ENCODE data around the gene COL27A1.

Gene COL27A1

GRCh38 chr9:114314256-114314867, 159.0 kb downstream of the COL27A1 start:
- DNase-seq (ENCODE audit: extremely low read depth, low read depth) = no peak
- no peak overlapping the region for H3K4me3 ChIP-seq (replicated peaks; ENCODE audit: low read depth, low read length)
- TF ChIP-seq, protein P1, sequence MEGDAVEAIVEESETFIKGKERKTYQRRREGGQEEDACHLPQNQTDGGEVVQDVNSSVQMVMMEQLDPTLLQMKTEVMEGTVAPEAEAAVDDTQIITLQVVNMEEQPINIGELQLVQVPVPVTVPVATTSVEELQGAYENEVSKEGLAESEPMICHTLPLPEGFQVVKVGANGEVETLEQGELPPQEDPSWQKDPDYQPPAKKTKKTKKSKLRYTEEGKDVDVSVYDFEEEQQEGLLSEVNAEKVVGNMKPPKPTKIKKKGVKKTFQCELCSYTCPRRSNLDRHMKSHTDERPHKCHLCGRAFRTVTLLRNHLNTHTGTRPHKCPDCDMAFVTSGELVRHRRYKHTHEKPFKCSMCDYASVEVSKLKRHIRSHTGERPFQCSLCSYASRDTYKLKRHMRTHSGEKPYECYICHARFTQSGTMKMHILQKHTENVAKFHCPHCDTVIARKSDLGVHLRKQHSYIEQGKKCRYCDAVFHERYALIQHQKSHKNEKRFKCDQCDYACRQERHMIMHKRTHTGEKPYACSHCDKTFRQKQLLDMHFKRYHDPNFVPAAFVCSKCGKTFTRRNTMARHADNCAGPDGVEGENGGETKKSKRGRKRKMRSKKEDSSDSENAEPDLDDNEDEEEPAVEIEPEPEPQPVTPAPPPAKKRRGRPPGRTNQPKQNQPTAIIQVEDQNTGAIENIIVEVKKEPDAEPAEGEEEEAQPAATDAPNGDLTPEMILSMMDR (IDR thresholded peaks at IDR 0.05; ENCODE audit: low read depth, low read length, missing control alignments) = no peak

DNA sequence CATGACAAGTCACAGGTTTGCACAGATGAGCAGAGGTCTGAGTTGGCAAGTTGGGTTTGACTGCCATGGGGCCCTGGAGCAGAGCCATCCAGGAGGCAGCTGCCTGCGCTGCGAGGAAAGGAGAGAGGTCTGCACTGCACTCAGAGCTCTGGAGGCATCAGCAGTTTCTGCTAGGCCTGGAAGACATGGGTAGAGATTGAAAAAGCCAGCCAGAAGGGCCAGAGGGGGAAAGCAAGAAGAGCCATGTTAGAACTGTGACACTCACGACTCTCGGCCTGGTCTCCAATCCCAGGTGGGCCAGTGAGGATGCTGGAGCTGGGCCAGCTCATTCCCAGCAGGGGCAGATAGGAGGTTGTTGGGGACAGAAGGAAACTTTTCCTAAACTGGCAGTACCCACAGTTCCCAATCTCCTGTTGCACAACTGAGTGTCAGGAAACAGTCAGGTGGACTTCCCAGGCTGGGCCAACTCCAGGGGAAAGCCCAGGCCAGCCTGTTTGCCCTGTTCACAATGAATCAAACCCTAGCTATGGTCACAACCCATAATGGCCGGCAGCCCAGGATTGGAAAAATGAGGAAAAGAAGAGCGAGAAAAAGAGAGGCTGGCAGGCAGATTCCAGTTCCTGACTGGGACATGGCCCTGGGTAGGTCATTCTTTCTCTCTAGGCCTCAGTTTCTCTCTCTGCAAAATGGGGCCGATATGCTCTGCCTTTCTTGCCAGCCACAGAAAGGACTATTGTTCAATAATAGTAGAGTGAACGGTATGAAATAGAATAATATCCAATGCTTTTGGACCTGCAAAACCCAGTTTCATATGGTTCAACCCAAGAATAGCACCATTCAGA, 159.8 kb downstream of the COL27A1 start:
- no peak overlapping the region for H3K4me3 ChIP-seq (replicated peaks; ENCODE audit: low read depth, low read length)
- TF ChIP-seq, protein P1 (IDR thresholded peaks at IDR 0.05; ENCODE audit: low read depth, low read length, missing control alignments) = no peak
- DNase-seq (ENCODE audit: extremely low read depth, low read depth) = no peak

DNA sequence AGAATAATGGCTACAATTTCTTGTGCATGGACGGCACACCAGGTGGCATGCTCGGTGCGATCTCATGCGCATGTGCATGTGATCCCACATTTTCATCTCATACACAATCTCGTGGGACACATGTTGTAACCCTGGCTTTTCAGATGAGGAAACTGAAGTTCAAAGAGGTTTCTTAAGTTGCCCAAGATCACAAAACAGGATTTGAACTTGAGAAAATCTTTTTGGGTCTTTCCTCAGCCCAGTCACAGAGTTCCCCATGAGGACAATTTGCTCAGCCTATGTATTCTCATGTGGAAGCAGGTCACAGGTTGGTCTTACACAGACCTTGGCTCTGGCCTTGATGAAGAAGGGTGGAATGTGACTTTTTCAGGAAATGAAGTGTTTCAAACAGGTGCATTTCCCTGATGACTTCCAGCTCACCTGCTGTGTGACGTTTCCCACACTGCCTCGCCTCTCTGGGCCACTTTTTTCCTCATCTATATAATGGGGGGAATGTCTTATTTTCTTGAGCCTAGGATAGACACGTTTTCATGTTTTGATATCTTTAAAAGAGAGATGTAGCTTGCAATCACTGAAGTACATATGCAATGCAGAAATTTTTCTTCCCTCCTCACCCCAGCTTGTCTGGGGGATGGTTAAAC, 160.5 kb downstream of the COL27A1 start:
- H3K4me3 ChIP-seq (replicated peaks; ENCODE audit: low read depth, low read length) = no peak overlapping the region
- DNase-seq (ENCODE audit: extremely low read depth, low read depth) = no peak
- TF ChIP-seq, protein P1 (IDR thresholded peaks at IDR 0.05; ENCODE audit: low read depth, low read length, missing control alignments) = no peak

DNA sequence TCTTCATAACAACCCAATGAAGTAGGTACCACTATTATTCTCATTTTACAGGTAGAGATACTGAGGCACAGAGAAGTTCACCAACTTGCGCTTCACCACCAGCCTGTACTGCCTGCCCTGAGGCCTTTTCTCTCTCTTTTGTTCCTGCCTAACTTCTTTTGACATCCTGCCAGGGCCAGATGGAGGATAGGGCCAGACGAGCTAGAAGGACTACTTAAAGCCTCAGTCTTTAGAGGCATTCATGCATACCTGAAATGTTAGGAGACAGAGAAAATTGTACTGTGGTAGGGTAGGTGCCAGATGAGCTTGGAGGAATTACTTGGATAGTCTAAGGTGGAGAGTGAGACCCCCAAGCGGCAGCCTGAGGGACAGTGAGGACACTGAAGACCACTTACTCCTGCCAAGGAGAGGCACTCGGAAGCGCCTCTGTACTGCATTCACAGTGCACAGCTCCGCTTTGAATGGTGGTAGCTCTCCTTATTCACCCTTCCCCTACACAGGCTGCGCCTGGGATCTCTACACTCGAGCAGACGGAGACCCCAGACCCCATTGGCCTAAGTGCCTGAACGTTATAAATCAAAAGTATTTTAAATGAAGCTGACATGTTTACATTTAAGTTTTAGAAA, 161.4 kb downstream of the COL27A1 start:
- no peak overlapping the region for H3K4me3 ChIP-seq (replicated peaks; ENCODE audit: low read depth, low read length)
- TF ChIP-seq, protein P1 (IDR thresholded peaks at IDR 0.05; ENCODE audit: low read depth, low read length, missing control alignments) = no peak
- DNase-seq (ENCODE audit: extremely low read depth, low read depth) = no peak

DNA sequence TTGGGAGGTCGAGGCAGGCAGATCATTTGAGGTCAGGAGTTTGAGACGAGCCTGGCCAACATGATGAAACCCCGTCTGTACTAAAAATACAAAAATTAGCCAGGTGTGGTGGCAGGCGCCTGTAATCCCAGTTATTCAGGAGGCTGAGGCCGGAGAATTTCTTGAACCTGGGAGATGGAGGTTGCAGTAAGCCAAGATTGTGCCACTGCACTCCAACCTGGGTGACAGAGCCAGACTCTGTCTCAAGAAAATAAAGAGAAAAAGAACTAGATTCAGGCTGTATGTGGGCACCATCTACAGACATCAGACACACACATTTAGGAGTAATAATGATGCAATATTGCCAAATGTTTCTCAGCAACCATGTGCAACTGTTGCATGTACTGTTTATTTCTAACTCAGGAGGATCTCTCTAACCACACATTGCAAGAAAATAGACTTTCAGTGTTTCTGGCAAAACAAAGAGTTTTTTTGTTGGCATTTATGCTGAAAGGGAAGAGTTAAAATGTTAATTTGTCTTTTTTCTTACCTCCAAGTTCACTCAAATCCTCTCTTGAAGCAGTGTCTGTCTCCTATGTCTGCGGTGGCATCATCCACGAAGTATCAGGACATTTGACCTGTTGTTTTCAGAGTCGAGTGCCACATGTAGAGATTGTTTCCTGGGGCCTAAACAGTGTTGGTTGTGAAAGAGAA, 162.5 kb downstream of the COL27A1 start:
- TF ChIP-seq, protein P1 (IDR thresholded peaks at IDR 0.05; ENCODE audit: low read depth, low read length, missing control alignments) = no peak
- no peak for DNase-seq (ENCODE audit: extremely low read depth, low read depth)
- H3K4me3 ChIP-seq (replicated peaks; ENCODE audit: low read depth, low read length) = no peak overlapping the region

- DNase-seq (ENCODE audit: extremely low read depth, low read depth) = no peak
- TF ChIP-seq, protein P1 (IDR thresholded peaks at IDR 0.05; ENCODE audit: low read depth, low read length, missing control alignments) = no peak
- H3K4me3 ChIP-seq (replicated peaks; ENCODE audit: low read depth, low read length) = no peak overlapping the region
These were observed 163.1 kb downstream of the COL27A1 start for GRCh38 chr9:114318416-114318815.

Data from HFF-Myc (cell line).